Cardiac muscle cell (in vitro differentiated cells and primary cell): ENCODE results near the gene MIF. TPM values are rescaled to one million over a fixed set of nuclear protein-coding genes. Genes with fewer than 3 reads are reported as not detected.
"Not testable (repeated sequence)": the region's sequence is repeated elsewhere in the genome, so short reads cannot be mapped to it uniquely, and the experiment has no call there.

ENCODE experiments used
- DNase-seq, 2 donors: peaks; one replicate each; pipeline versions ENCODE4 v3.0.0 to v3.0.0-alpha.2; 2010 to 2017; ENCODE audit warnings: low read depth in 1 of 2, low spot score in 1 of 2
- H3K27ac ChIP-seq: fragments of 200-600 bp; sonication (generic); 2 replicates; pipeline ENCODE4 v1.5.1; 2016
- H3K27me3 ChIP-seq: fragments of 200-600 bp; sonication (generic); 2 replicates; pipeline ENCODE4 v1.6.0; 2016; ENCODE audit warnings: control low read depth
- H3K36me3 ChIP-seq: fragments of 200-600 bp; sonication (generic); 2 replicates; pipeline ENCODE4 v1.5.1; 2016; ENCODE audit warnings: control low read depth
- H3K4me1 ChIP-seq: fragments of 200-600 bp; sonication (generic); 2 replicates; pipeline ENCODE4 v1.8.1; 2017; ENCODE audit warnings: low read depth, mild to moderate bottlenecking, mixed run types
- H3K4me3 ChIP-seq: fragments of 200-600 bp; sonication (generic); 2 replicates; pipeline ENCODE4 v1.5.1; 2016; ENCODE audit warnings: mild to moderate bottlenecking
- H3K9me3 ChIP-seq: fragments of 200-600 bp; sonication (generic); 2 replicates; pipeline ENCODE4 v1.5.1; 2017; ENCODE audit warnings: low read depth, mild to moderate bottlenecking, control low read depth
- CTCF ChIP-seq: IDR thresholded peaks from 2 replicates; pipeline ENCODE4 v1.5.1; 2012; ENCODE audit warnings: low read depth, mild to moderate bottlenecking, low read length
- polyA plus RNA-seq: library from polyadenylated mRNA; unstranded; fragments of >200 nt; fragmentation: Nextera tagmentation; extraction: Ambion mirVana; gene quantifications from 2 replicates; pipeline ENCODE4 v1.2.1, GENCODE V29; 2016
- total RNA-seq: library from RNA; depleted of rRNA; stranded (reverse); fragments of >200 nt; gene quantifications from 2 replicates; pipeline ENCODE4 v1.2.3, GENCODE V29; 2016

The MIF gene
- total and polyA plus RNA-seq, 2 experiments from 2014 or later, result 855 to 4,717 TPM

GRCh38 chr22:23901600-23901999 is 7.4 kb downstream of the MIF start:
- DNase-seq, result no peak

GRCh38 chr22:23903328-23903971 is 9.3 kb downstream of the MIF start:
- H3K9me3 ChIP-seq, result no peaks in the 10 kb centered on the region
- no peaks in the 10 kb centered on the region for H3K27me3 ChIP-seq
- TF ChIP-seq CTCF, result no peak
- no peak overlapping the region for H3K4me3 ChIP-seq
- no peak for DNase-seq
- H3K27ac ChIP-seq, result no peak overlapping the region
- no peaks in the 10 kb centered on the region for H3K36me3 ChIP-seq
- H3K4me1 ChIP-seq, result no peaks in the 10 kb centered on the region

More at GRCh38 chr22:23901600-23901999, 7.4 kb downstream of the MIF start:
- H3K36me3 ChIP-seq, result peaks cover 7% of the 10 kb centered on the region
- no peak overlapping the region for H3K4me3 ChIP-seq
- no peaks in the 10 kb centered on the region for H3K27me3 ChIP-seq
- H3K4me1 ChIP-seq, result no peaks in the 10 kb centered on the region
- no peak for TF ChIP-seq CTCF
- no peak overlapping the region for H3K27ac ChIP-seq
- no peaks in the 10 kb centered on the region for H3K9me3 ChIP-seq

GRCh38 chr22:23904573-23905254 is 10.5 kb downstream of the MIF start:
- no peak overlapping the region for H3K27ac ChIP-seq
- TF ChIP-seq CTCF, result no peak
- H3K36me3 ChIP-seq, result no peaks in the 10 kb centered on the region
- no peak overlapping the region for H3K4me3 ChIP-seq
- H3K9me3 ChIP-seq, result no peaks in the 10 kb centered on the region
- no peak for DNase-seq
- H3K4me1 ChIP-seq, result no peaks in the 10 kb centered on the region
- no peaks in the 10 kb centered on the region for H3K27me3 ChIP-seq

GRCh38 chr22:23906641-23907040 is 12.5 kb downstream of the MIF start:
- no peaks in the 10 kb centered on the region for H3K4me1 ChIP-seq
- DNase-seq, result no peak
- no peaks in the 10 kb centered on the region for H3K36me3 ChIP-seq

GRCh38 chr22:23907423-23907822 is 13.2 kb downstream of the MIF start:
- H3K36me3 ChIP-seq, H3K9me3 ChIP-seq, H3K4me3 ChIP-seq, DNase-seq, H3K27ac ChIP-seq, H3K27me3 ChIP-seq, H3K4me1 ChIP-seq: not testable (repeated sequence)

More at GRCh38 chr22:23906641-23907040, 12.5 kb downstream of the MIF start:
- TF ChIP-seq CTCF, result no peak
- no peaks in the 10 kb centered on the region for H3K9me3 ChIP-seq
- H3K27ac ChIP-seq, result no peak overlapping the region
- H3K27me3 ChIP-seq, result no peaks in the 10 kb centered on the region
- no peak overlapping the region for H3K4me3 ChIP-seq

- H3K27ac ChIP-seq, result no peak overlapping the region
- DNase-seq, result no peak
- no peaks in the 10 kb centered on the region for H3K9me3 ChIP-seq
- TF ChIP-seq CTCF, result no peak
- H3K27me3 ChIP-seq, result no peaks in the 10 kb centered on the region
- H3K4me3 ChIP-seq, result no peak overlapping the region
- no peaks in the 10 kb centered on the region for H3K36me3 ChIP-seq
- H3K4me1 ChIP-seq, result no peaks in the 10 kb centered on the region
Measured at GRCh38 chr22:23908587-23909205, 14.5 kb downstream of the MIF start.
